ENCODE data around the gene TOB2. TPM values are rescaled to one million over a fixed set of nuclear protein-coding genes. Genes with fewer than 3 reads are reported as not detected.
A peak's percentile ranks its signal among the peaks of the same experiment; 100 is the strongest.
"Not testable (repeated sequence)": the region's sequence is repeated elsewhere in the genome, so short reads cannot be mapped to it uniquely, and the experiment has no call there.

Gene TOB2
- total and polyA plus RNA-seq, 11 donors = 29.0 to 74.5 (median 44.9) TPM

GRCh38 chr22:41405588-41405987, 41.0 kb downstream of the TOB2 start:
- Histone ChIP-seq H3K27ac (peak overlapping the region in 1 of 12 donors; percentile 16), H3K27me3 (no peaks in the 10 kb centered on the region), H3K36me3 (no peaks in the 10 kb centered on the region), H3K4me3 (no peak overlapping the region), H3K4me1 (peaks cover 0 to 39% (median 20%) of the 10 kb centered on the region in 12 donors), H3K9me3 (no peaks in the 10 kb centered on the region)
- ATAC-seq (no peak), DNase-seq (no peak)
- intact Hi-C loops (cut with DNase I) = no loop called here
- WGBS, 4 donors = 86 to 91% (median 88%) methylated on average over 8 of the region's 8 CpGs
- TF ChIP-seq CTCF (IDR thresholded peaks at IDR 0.05) (no peak), POLR2A (IDR thresholded peaks at IDR 0.05) (no peak)

GRCh38 chr22:41403532-41404318, 42.9 kb downstream of the TOB2 start:
- Histone ChIP-seq H3K36me3 (peaks cover 0 to 10% (median 3%) of the 10 kb centered on the region in 9 donors), H3K27me3 (no peaks in the 10 kb centered on the region), H3K27ac (peak overlapping the region in 9 of 12 donors; percentile 1 to 91 (median 69)), H3K4me1 (peaks cover 0 to 30% (median 17%) of the 10 kb centered on the region in 12 donors), H3K4me3 (peak overlapping the region in 1 of 12 donors; percentile 3), H3K9me3 (no peaks in the 10 kb centered on the region)
- DNase-seq (peak; percentile 88 to 98 (median 93)), ATAC-seq (peak; percentile 87 to 93 (median 88))
- 10 to 15% (median 12%) methylated on average over 16 to 18 of the region's 18 CpGs for WGBS, 4 donors
- peak in 1 of 2 donors; percentile 35 for TF ChIP-seq POLR2A (IDR thresholded peaks at IDR 0.05)
- peak; percentile 92 to 98 (median 96) for TF ChIP-seq CTCF (IDR thresholded peaks at IDR 0.05)
- intact Hi-C loops (cut with DNase I) = loop anchor here (1.0 to 5.0 kb wide), 9 partner anchors 64 to 194 kb away; partner anchors contain the start of genes ACO2 (in 1 of the 10) and PHF5A (in 1 of the 10)

GRCh38 chr22:41402851-41403250, 43.8 kb downstream of the TOB2 start:
- intact Hi-C loops (cut with DNase I) = loop anchor here (2.0 to 5.0 kb wide), 8 partner anchors 64 to 194 kb away; partner anchors contain the start of genes ACO2 (in 1 of the 10) and PHF5A (in 1 of the 10)
- DNase-seq, H3K27me3 ChIP-seq, H3K9me3 ChIP-seq, H3K4me3 ChIP-seq, ATAC-seq: not testable (repeated sequence)
- H3K27ac ChIP-seq = peak overlapping the region in 10 of 12 donors; percentile 0 to 91 (median 77)
- WGBS, 4 donors = 88 to 94% (median 91%) methylated on average over 14 of the region's 14 CpGs
- H3K4me1 ChIP-seq = peaks cover 0 to 30% (median 17%) of the 10 kb centered on the region in 12 donors
- H3K36me3 ChIP-seq = peaks cover 0 to 18% (median 12%) of the 10 kb centered on the region in 9 donors

- Histone ChIP-seq H3K27me3 (no peaks in the 10 kb centered on the region), H3K27ac (peak overlapping the region; percentile 12 to 91 (median 77)), H3K36me3 (peaks cover 0 to 27% (median 20%) of the 10 kb centered on the region in 9 donors), H3K9me3 (no peaks in the 10 kb centered on the region), H3K4me1 (peaks cover 0 to 30% (median 17%) of the 10 kb centered on the region in 12 donors), H3K4me3 (no peak overlapping the region)
- ATAC-seq (peak; percentile 56 to 81 (median 80)), DNase-seq (peak; percentile 78 to 94 (median 87))
- TF ChIP-seq POLR2A (IDR thresholded peaks at IDR 0.05) = peak in 1 of 2 donors; percentile 18
- TF ChIP-seq CTCF (IDR thresholded peaks at IDR 0.05) = no peak
- intact Hi-C loops (cut with DNase I) = loop anchor here (2.0 to 5.0 kb wide), 8 partner anchors 65 to 195 kb away; partner anchors contain the start of genes ACO2 (in 1 of the 10) and PHF5A (in 1 of the 10)
- 33 to 37% (median 36%) methylated on average over 12 to 16 of the region's 16 CpGs for WGBS, 4 donors
Measured at GRCh38 chr22:41401781-41402648, 44.6 kb downstream of the TOB2 start.
